HEK293 (cell line): ENCODE results near the gene NCK2.

Experiments
- CTCF ChIP-seq: fragments of 450-650 bp; formaldehyde crosslinking; IDR thresholded peaks from 2 replicates; pipeline ENCODE4 v1.5.1; 2016; ENCODE audit warnings: missing biosample characterization, missing genetic modification characterization
- REST ChIP-seq: fragments of 450-650 bp; formaldehyde crosslinking; IDR thresholded peaks from 2 replicates; pipeline ENCODE4 v1.5.1; 2016; ENCODE audit warnings: missing biosample characterization, missing genetic modification characterization
- SP3 ChIP-seq: fragments of 450-650 bp; formaldehyde crosslinking; IDR thresholded peaks from 2 replicates; pipeline ENCODE4 v1.5.1; 2016; ENCODE audit warnings: missing biosample characterization, missing genetic modification characterization
- TRIM28 ChIP-seq: IDR thresholded peaks from 2 replicates; pipeline ENCODE4 v1.6.1; 2011; ENCODE audit warnings: low read length, control low read depth, borderline replicate concordance
- ZFP41 ChIP-seq: fragments of 450-650 bp; formaldehyde crosslinking; IDR thresholded peaks from 2 replicates; pipeline ENCODE4 v1.5.1; 2016; ENCODE audit warnings: missing biosample characterization, missing genetic modification characterization, borderline replicate concordance
- ZNF174 ChIP-seq: fragments of 450-650 bp; formaldehyde crosslinking; IDR thresholded peaks from 2 replicates; pipeline ENCODE4 v1.5.0; 2017; ENCODE audit warnings: missing biosample characterization, mild to moderate bottlenecking, missing genetic modification characterization
- ZNF274 ChIP-seq, 2 experiments: fragments of 200-500 bp in 1 of 2; fragments of 450-650 bp in 1 of 2; sonication (Bioruptor generic) in 1 of 2; formaldehyde crosslinking in 1 of 2; IDR thresholded peaks; 2 replicates each; pipeline versions ENCODE4 v1.5.1 to v1.6.1; 2014 to 2016; ENCODE audit warnings: borderline replicate concordance in 1 of 2, inconsistent platforms in 1 of 2, low read length in 1 of 2, missing biosample characterization in 1 of 2, missing genetic modification characterization in 1 of 2
- ZNF530 ChIP-seq: fragments of 450-650 bp; formaldehyde crosslinking; IDR thresholded peaks from 2 replicates; pipeline ENCODE4 v1.5.1; 2016; ENCODE audit warnings: low read depth, missing biosample characterization, missing genetic modification characterization
- ZNF639 ChIP-seq: fragments of 450-650 bp; formaldehyde crosslinking; IDR thresholded peaks from 2 replicates; pipeline ENCODE4 v1.5.1; 2016; ENCODE audit warnings: missing biosample characterization, missing genetic modification characterization
- TF ChIP-seq, protein P1 (sequence below): fragments of 450-650 bp; formaldehyde crosslinking; IDR thresholded peaks from 2 replicates; pipeline ENCODE4 v1.5.1; 2016; ENCODE audit warnings: missing biosample characterization, missing genetic modification characterization
- TF ChIP-seq, protein P2 (sequence below): fragments of 450-650 bp; formaldehyde crosslinking; IDR thresholded peaks from 2 replicates; pipeline ENCODE4 v1.5.1; 2017; ENCODE audit warnings: missing biosample characterization, missing genetic modification characterization
- TF ChIP-seq, protein P3 (sequence below): fragments of 450-650 bp; formaldehyde crosslinking; conservative IDR thresholded peaks from 2 replicates; pipeline ENCODE4 v1.5.1; 2016; ENCODE audit warnings: low read depth, missing biosample characterization, missing genetic modification characterization
- TF ChIP-seq, protein P4 (sequence below): fragments of 450-650 bp; formaldehyde crosslinking; IDR thresholded peaks from 2 replicates; pipeline ENCODE4 v1.5.1; 2016; ENCODE audit warnings: missing biosample characterization, missing genetic modification characterization, borderline replicate concordance

DNA sequence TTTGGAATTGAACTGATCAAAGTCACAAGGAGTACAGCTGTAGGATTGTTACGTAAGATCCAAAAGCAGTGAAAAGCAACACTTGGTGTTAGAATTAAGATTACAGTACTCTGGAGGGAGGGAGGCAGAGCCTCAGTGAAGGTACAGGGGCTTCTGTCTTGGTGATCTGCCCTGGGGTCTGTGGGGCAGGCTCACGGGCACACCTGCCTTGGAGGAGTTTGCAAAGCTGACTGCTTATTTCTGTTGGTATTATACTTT lies 114.9 kb downstream of the NCK2 start:
- no peak for TF ChIP-seq ZFP41 (tag by site-specific recombination)
- TF ChIP-seq, protein P1, sequence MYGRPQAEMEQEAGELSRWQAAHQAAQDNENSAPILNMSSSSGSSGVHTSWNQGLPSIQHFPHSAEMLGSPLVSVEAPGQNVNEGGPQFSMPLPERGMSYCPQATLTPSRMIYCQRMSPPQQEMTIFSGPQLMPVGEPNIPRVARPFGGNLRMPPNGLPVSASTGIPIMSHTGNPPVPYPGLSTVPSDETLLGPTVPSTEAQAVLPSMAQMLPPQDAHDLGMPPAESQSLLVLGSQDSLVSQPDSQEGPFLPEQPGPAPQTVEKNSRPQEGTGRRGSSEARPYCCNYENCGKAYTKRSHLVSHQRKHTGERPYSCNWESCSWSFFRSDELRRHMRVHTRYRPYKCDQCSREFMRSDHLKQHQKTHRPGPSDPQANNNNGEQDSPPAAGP, result no peak
- no peak for TF ChIP-seq ZNF174 (tag by site-specific recombination)
- TF ChIP-seq ZNF530 (tag by site-specific recombination), result no peak
- TF ChIP-seq, protein P2, sequence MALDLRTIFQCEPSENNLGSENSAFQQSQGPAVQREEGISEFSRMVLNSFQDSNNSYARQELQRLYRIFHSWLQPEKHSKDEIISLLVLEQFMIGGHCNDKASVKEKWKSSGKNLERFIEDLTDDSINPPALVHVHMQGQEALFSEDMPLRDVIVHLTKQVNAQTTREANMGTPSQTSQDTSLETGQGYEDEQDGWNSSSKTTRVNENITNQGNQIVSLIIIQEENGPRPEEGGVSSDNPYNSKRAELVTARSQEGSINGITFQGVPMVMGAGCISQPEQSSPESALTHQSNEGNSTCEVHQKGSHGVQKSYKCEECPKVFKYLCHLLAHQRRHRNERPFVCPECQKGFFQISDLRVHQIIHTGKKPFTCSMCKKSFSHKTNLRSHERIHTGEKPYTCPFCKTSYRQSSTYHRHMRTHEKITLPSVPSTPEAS (tag by site-specific recombination), result no peak
- no peak for TF ChIP-seq SP3 (tag by site-specific recombination)
- no peak for TF ChIP-seq CTCF (tag by site-specific recombination)
- TF ChIP-seq, protein P3, sequence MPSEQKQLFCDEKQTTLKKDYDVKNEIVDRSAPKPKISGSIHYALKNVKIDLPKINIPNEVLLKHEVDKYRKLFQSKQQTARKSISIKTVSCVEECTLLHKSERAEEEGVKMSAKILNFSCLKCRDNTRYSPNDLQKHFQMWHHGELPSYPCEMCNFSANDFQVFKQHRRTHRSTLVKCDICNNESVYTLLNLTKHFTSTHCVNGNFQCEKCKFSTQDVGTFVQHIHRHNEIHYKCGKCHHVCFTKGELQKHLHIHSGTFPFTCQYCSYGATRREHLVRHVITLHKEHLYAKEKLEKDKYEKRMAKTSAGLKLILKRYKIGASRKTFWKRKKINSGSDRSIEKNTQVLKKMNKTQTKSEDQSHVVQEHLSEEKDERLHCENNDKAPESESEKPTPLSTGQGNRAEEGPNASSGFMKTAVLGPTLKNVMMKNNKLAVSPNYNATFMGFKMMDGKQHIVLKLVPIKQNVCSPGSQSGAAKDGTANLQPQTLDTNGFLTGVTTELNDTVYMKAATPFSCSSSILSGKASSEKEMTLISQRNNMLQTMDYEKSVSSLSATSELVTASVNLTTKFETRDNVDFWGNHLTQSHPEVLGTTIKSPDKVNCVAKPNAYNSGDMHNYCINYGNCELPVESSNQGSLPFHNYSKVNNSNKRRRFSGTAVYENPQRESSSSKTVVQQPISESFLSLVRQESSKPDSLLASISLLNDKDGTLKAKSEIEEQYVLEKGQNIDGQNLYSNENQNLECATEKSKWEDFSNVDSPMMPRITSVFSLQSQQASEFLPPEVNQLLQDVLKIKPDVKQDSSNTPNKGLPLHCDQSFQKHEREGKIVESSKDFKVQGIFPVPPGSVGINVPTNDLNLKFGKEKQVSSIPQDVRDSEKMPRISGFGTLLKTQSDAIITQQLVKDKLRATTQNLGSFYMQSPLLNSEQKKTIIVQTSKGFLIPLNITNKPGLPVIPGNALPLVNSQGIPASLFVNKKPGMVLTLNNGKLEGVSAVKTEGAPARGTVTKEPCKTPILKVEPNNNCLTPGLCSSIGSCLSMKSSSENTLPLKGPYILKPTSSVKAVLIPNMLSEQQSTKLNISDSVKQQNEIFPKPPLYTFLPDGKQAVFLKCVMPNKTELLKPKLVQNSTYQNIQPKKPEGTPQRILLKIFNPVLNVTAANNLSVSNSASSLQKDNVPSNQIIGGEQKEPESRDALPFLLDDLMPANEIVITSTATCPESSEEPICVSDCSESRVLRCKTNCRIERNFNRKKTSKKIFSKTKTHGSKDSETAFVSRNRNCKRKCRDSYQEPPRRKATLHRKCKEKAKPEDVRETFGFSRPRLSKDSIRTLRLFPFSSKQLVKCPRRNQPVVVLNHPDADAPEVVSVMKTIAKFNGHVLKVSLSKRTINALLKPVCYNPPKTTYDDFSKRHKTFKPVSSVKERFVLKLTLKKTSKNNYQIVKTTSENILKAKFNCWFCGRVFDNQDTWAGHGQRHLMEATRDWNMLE, result no peak
- TF ChIP-seq REST (tag by site-specific recombination), result no peak
- no peak for TF ChIP-seq ZNF639 (tag by site-specific recombination)
- TF ChIP-seq ZNF274 (IDR thresholded peaks at IDR 0.05; ENCODE audit: low read length), result no peak
- TF ChIP-seq ZNF274 (tag by site-specific recombination; IDR thresholded peaks at IDR 0.05; ENCODE audit: borderline replicate concordance), result no peak
- TF ChIP-seq, protein P4, sequence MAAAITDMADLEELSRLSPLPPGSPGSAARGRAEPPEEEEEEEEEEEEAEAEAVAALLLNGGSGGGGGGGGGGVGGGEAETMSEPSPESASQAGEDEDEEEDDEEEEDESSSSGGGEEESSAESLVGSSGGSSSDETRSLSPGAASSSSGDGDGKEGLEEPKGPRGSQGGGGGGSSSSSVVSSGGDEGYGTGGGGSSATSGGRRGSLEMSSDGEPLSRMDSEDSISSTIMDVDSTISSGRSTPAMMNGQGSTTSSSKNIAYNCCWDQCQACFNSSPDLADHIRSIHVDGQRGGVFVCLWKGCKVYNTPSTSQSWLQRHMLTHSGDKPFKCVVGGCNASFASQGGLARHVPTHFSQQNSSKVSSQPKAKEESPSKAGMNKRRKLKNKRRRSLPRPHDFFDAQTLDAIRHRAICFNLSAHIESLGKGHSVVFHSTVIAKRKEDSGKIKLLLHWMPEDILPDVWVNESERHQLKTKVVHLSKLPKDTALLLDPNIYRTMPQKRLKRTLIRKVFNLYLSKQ (tag by site-specific recombination), result no peak
- TF ChIP-seq TRIM28, result no peak
